HG03097 (cell line): Measurements from ENCODE around the gene INPP5F.
"Not testable (repeated sequence)": the region's sequence is repeated elsewhere in the genome, so short reads cannot be mapped to it uniquely, and the experiment has no call there.

Experiments
- ATAC-seq: cut with Tn5 transposase; IDR thresholded peaks from one replicate; pipeline ENCODE4 v1.9.1; 2021; ENCODE audit not compliant: unreplicated experiment, low FRiP score

The INPP5F gene

GRCh38 chr10:119740096-119740495, 14.2 kb downstream of the INPP5F start:
- ATAC-seq: no peak

DNA sequence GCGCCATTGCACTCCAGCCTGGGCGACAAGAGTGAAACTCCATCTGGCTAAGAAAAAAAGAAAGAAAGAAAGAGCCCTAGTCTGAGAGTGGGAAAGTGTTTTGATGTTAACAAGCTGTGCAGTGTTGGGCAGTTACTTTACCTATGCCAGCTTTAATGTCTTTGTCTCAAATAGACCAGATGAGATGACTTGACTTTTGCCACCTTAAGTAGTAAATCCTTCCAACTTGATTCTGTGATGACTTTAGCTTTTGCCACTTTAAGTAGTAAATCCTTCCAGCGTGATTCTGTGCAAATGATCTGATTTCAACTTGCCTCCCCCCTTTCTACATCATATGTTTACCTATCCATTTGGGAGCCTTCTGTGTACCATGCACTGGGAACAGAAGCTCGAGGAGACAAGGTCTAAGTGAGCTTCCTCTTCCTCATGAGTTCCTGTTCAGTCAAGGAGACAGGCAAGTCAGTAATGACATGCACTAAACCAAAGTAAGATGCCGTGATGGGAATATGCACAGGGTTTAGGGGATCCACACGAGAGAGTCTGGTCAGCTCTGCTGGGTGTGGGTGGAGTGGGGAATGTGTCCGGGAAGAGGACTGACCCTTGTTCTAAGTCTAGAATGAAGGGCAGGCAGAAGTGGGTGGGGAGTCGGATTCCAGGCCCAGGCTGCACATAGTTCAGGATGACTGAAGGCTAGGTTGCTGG, 17.2 kb downstream of the INPP5F start:
- ATAC-seq: no peak

GRCh38 chr10:119747940-119748339, 22.1 kb downstream of the INPP5F start:
- no peak for ATAC-seq

GRCh38 chr10:119748871-119749270, 23.0 kb downstream of the INPP5F start:
- ATAC-seq: no peak

DNA sequence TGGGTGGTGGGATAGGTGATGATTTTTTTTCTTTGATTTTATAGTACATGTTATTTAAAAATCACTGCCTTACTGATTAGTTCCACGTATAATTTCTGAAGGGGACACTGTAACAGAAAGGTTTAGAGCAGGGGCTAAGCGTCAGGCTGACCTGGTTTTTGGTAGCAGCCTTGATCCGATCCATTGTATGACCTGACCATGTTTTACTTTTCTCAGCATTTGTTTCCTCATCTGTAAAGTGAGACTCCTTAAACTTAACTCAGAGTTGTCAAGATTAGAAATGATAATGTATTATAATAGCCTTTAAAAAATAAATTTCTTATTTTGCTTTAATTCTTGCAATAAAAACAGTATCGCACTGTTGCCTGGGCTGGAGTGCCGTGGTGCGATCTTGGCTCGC, 23.6 kb downstream of the INPP5F start:
- ATAC-seq: no peak

DNA sequence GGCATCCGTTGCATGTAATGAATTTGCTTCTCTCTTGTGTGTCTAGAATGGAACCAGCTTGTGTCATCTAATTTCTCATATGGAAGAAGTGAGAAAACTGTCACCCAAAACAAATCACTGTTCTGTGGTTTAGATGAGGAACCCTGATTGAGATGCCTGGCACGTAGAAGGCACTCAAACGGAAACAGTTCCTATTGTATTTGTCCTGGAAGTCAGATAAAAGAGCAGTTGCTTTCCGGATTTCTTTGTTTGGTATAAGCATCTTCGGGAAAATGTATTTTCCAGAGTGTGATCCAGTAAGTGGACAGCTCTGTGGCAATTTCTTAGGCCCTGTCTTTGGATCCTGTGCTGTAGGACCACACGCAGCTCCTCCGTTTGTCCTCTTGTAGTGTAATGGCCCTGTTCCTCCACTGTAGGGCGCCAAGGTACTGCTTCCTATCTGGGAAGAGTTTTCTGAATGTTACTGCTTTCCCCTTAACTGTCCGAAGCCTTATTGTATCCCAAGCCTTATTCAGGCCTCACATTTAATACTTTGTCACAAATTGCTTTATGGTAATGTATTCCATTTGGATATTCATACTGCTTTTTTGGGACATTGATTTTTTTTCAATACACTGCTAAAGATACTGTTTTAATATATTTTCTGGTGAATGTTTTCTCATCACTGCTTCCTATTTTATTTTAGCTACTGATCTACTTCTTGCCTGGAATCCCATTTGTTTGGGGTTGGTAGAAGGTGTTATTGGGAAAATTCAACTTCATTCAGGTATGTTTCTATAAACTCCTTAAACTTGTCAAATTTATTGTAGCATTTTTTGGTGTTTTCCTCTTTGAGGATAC, 24.8 kb downstream of the INPP5F start:
- no peak for ATAC-seq

- no peak for ATAC-seq
These were observed 27.5 kb downstream of the INPP5F start for GRCh38 chr10:119753309-119753708.

GRCh38 chr10:119754085-119754484, 28.2 kb downstream of the INPP5F start:
- no peak for ATAC-seq

DNA sequence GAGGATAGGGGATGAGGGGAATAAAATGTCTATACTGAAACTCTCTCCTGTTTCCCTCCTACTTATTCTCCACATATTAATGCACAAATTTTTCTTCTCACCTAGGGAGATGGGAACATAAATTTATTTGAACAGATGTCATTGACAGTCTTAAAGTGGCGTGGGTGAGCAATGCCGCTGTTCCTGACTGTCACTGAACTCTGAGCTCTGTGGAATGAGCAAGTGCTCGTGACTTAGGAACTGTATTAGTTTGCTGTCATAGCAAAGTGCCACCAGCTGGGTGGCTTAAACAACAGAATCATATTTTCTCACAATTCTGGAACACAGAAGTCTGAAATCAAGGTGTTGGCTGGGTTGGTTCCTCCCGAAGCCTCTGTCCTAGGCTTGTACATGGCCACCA, 29.1 kb downstream of the INPP5F start:
- ATAC-seq: no peak

- no peak for ATAC-seq
These were observed 29.6 kb downstream of the INPP5F start for GRCh38 chr10:119755446-119755845.

- ATAC-seq: no peak
These were observed 32.8 kb downstream of the INPP5F start for GRCh38 chr10:119758448-119759195.

GRCh38 chr10:119759832-119760231, 34.0 kb downstream of the INPP5F start:
- no peak for ATAC-seq

DNA sequence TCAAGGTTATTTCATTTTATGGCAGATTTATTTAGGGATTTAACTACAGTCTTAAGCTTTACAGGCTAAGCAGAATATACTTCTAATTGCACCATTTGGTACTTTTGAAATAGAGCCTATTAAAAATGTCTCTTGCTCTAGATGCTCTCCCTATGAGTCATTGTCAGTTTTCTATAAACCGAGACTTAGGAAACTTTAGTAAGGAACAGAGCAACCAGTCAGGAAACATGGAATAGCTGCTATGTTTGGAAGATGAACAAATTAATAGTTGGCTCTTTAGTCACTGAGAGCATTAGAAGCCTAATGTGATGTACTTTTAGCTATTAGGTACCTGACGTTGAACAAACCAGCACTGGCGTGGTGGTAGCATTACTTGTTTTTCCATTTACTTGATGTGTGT, 35.3 kb downstream of the INPP5F start:
- ATAC-seq: no peak

- no peak for ATAC-seq
These were observed 36.2 kb downstream of the INPP5F start for GRCh38 chr10:119762035-119762434.

DNA sequence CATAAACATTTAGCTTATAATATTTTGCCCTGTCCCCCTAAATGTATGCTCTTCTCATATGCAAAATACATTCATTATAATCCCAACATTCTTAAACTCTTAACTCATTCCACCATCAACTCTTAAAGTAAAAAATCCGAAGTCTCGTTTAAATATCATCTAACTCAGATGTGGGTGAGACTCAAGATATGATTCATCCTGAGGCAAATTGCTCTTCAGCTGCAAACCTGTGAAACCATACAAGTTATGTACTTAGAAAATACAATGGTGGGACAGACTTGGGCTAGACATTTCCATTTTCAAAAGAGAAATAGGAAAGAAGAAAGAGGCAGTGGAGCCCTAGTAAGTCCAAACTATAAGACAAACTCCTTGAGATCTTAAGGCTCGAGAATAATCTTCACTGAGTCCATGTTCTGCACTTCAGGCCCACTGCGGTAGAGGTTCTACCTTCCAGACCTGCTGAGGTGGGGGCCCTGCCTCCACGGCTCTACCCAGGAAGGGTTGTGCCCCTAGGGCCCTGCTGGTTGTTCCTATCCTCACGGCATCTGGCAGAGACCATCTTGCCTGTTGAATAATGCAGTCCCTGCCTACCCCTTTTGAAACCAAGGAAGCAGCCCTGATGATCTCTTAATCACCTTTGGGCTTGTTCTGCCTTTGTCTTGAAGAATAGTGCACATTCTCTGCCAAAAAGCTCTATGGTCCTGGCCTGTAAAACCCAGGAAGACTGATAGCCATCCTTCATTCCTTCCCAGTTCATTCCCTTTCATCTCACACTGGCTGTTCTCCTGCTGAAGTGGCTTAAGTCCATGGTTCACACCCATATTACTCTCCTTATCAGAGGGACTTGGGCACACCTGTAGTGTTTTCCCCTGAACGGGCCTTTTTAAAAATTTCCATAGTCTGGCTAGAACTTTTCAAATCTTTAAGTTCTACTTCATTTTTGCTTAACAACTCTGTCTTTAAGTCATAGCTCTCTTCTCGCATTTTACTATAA, 37.3 kb downstream of the INPP5F start:
- no peak for ATAC-seq

- ATAC-seq: no peak
These were observed 42.7 kb downstream of the INPP5F start for GRCh38 chr10:119768455-119769094.

GRCh38 chr10:119769886-119770285, 44.0 kb downstream of the INPP5F start:
- no peak for ATAC-seq

DNA sequence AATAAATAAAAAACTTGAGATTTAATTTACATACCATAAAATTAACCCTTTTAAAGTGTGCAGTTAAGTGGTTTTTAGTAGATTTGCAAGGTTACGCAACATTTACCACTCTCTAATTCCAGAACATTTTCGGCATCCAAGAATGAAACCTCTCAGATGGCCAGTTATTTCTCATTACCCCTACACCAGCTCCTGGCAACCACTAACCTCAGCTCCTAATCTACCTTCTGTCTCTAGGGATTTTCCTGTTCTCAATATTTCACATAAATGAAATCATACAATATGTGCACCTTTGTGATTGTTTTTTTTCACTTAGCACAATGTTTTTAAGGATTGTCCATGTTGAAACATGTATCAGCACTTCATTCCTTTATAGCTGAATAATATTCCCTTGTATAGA, 45.1 kb downstream of the INPP5F start:
- ATAC-seq: no peak

DNA sequence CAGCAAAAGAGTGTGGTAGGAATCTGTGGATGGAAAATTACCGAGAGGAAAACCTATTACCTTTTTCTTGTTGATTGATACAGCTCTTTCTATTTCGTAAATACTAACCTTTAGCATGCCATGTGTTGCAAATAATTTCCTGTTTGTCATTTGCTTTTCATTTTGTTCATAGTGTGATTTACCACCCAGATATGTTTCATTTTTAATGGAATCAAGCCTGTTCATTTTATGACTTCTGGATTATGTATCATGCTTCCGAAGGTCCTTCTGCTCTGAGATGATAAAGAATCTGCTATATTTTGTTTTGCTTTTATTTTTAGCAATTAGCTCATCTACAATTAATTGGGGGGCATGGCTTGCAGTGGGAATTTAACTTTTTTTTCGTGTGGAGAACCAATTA, 46.5 kb downstream of the INPP5F start:
- no peak for ATAC-seq

GRCh38 chr10:119773041-119773440, 47.2 kb downstream of the INPP5F start:
- not testable (repeated sequence) for ATAC-seq
